ENCODE measurements around the gene HRAS. TPM values are rescaled to one million over a fixed set of nuclear protein-coding genes. Genes with fewer than 3 reads are reported as not detected.

The HRAS gene
- total RNA-seq, 4 donors from 2014 or later: 17.1 to 50.0 (median 37.6) TPM

DNA sequence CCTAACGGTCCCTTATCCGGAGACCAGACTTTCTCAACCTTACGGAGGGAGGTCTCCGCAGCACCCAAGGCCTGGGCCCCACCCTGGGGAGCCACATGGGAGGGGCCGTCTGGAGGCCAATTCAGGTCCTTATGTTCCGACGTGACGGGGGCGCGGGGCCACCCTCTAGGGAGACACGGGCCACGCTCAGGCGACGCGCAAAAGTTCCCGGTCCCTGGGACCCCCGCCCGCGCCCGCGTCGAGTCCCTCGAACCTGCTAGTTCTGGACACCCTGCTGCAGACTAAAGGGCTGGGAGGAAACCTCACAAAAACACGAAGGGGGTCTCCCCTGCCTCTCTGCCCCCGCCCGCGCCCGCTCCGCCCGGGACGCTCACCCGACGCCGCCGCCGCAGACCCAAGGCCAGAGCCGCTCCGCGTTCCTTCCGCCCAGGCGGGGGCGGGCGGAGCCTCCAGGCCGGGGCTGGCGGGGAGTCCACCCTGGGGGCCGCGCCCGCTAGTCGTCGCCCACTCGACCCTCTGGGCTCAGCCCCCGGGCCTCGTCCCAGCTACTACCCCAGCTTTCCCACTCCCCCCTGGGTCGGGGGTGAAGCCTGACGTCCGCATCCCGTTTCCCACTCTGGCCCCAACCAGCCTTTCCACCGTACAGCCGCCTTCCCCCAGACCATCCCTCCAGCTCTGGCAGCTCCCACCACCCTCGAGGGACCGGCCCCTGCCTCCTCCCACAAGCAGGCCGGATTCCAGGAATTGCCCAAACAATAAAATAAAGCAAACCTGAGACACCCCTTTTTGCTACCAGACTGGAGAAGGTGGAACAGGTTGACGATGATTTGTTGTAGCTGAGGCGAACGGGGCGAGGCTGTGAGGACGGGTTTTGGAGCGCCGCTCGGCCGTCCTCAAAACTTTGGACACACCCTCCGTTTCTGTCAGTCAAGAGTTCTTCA, 31.1 kb downstream of the HRAS start:
- intact Hi-C loops (cut with DNase I; ENCODE audit: low total_unique reads): no loop called here
- peaks cover 23 to 39% of the 10 kb centered on the region in 2 donors for H3K4me1 ChIP-seq
- DNase-seq: no peak

DNA sequence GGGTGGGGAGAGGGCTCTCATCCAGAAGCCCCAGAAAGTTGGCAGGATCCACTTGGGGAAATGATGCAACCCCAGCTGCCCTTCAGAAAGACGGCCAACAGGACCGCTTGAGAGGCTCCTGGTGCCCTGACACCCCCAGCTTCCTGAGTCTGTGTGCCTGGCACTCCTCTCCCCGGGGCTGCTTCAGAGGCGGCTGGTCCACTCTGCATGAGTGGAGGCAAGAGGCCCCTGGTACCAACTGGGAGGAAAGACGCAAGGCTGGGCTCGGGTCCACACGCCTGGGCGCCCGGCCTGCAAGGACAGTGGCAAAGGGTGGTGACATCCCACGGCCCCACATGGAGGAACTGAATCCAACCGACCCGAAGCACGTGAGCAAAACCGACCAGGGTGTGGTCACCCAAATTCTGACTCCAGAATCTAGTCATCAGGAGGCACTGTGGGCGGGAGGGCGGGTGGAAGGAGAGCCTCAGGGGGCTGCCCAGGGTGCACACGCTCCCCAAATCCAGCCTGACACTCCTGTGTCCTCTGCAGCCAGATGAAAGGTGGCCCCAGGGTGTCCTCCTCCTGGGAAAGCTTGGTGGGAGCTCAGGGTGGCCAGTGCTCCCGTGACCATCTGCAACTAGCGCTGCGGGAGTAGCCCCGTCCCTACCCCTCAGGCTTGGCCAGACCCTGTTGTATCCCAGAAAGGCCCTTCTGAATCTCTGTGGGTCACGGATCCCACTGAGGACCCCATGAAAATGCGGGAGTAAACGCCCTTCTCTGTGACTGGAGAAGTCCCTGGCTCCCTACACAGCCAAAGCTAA, 32.0 kb downstream of the HRAS start:
- H3K27ac ChIP-seq: peak overlapping the region; percentile 60 to 100 (median 98)
- H3K4me1 ChIP-seq: peaks cover 23 to 39% of the 10 kb centered on the region in 2 donors
- H3K9me3 ChIP-seq: no peaks in the 10 kb centered on the region
- H3K36me3 ChIP-seq: peaks cover under 1 to 33% of the 10 kb centered on the region in 2 donors
- in situ Hi-C loops (cut with MboI; ENCODE audit: low sequenced_read_pairs in 4 of 4) (no loop called here), intact Hi-C loops (cut with DNase I; ENCODE audit: low total_unique reads) (no loop called here)
- no peaks in the 10 kb centered on the region for H3K27me3 ChIP-seq
- peak overlapping the region; percentile 46 to 80 (median 64) for H3K4me3 ChIP-seq
- ATAC-seq: no peak
- peak in 1 of 2 donors; percentile 22 for TF ChIP-seq POLR2A (IDR thresholded peaks at IDR 0.05)
- TF ChIP-seq, protein P1, sequence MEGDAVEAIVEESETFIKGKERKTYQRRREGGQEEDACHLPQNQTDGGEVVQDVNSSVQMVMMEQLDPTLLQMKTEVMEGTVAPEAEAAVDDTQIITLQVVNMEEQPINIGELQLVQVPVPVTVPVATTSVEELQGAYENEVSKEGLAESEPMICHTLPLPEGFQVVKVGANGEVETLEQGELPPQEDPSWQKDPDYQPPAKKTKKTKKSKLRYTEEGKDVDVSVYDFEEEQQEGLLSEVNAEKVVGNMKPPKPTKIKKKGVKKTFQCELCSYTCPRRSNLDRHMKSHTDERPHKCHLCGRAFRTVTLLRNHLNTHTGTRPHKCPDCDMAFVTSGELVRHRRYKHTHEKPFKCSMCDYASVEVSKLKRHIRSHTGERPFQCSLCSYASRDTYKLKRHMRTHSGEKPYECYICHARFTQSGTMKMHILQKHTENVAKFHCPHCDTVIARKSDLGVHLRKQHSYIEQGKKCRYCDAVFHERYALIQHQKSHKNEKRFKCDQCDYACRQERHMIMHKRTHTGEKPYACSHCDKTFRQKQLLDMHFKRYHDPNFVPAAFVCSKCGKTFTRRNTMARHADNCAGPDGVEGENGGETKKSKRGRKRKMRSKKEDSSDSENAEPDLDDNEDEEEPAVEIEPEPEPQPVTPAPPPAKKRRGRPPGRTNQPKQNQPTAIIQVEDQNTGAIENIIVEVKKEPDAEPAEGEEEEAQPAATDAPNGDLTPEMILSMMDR (IDR thresholded peaks at IDR 0.05 in 4 of 5, conservative IDR thresholded peaks at IDR 0.05 in 1 of 5): no peak
- peak; percentile 44 to 71 for DNase-seq

More for the DNA sequence above, 31.1 kb downstream of the HRAS start:
- no peak for TF ChIP-seq POLR2A (IDR thresholded peaks at IDR 0.05)
- TF ChIP-seq, protein P1 (IDR thresholded peaks at IDR 0.05 in 4 of 5, conservative IDR thresholded peaks at IDR 0.05 in 1 of 5): no peak
- in situ Hi-C loops (cut with MboI; ENCODE audit: low sequenced_read_pairs in 4 of 4): no loop called here
- Histone ChIP-seq H3K27ac (peak overlapping the region; percentile 60 to 100 (median 98)), H3K36me3 (peaks cover 0 to 23% of the 10 kb centered on the region in 2 donors), H3K4me3 (peak overlapping the region; percentile 46 to 80 (median 64)), H3K27me3 (no peaks in the 10 kb centered on the region), H3K9me3 (no peaks in the 10 kb centered on the region)
- no peak for ATAC-seq

DNA sequence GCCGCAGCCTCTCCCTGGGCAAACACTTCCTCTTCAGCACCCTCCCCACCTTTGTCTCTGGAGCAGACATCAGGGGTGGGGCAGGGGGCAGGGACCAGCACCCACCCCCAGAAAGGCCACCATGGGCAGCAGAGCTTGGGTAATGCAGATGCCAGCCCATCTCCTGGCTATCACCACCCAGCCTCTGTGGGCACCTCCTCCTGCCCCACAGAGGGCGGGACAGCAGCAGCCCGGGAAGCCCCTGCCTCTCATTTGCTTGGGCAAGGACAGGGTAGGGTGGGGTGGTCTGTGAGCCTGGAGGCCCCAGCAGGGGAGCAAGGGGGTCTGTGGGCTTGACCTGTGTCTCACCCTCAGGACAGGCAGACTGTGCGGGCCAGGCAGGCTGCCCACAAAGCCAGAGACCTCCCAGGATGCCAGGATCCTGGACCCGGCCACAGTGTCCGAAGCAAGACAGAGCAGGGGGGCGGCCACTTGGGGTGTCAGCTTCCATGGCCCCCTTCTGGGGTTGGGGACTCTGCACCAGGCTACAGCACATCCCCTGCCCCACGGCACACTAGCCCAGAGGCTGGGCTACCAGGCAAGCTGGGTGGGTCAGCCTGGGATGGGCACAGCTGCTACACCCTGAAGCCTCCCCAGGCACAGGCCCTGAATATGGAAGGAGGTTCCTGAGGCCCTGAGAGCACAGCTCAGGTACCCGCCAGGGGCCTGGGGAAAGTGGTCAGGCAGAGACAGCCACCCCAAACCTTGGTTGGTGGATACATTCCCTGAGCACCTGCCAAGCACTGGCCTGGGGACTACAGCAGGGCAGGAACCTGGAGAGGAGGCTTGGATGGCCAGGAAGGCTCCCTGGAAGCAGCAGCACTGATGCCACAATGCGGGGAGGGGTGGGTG, 32.8 kb downstream of the HRAS start:
- H3K4me3 ChIP-seq: no peak overlapping the region
- peaks cover 4 to 41% of the 10 kb centered on the region in 2 donors for H3K36me3 ChIP-seq
- no peak for DNase-seq
- intact Hi-C loops (cut with DNase I; ENCODE audit: low total_unique reads) (no loop called here), in situ Hi-C loops (cut with MboI; ENCODE audit: low sequenced_read_pairs in 4 of 4) (no loop called here)
- TF ChIP-seq, protein P1 (IDR thresholded peaks at IDR 0.05 in 4 of 5, conservative IDR thresholded peaks at IDR 0.05 in 1 of 5): no peak
- no peak for TF ChIP-seq POLR2A (IDR thresholded peaks at IDR 0.05)
- no peaks in the 10 kb centered on the region for H3K9me3 ChIP-seq
- H3K27me3 ChIP-seq: no peaks in the 10 kb centered on the region
- ATAC-seq: no peak
- peak overlapping the region in 3 of 4 donors; percentile 98 to 100 (median 99) for H3K27ac ChIP-seq
- peaks cover 23 to 36% of the 10 kb centered on the region in 2 donors for H3K4me1 ChIP-seq

DNA sequence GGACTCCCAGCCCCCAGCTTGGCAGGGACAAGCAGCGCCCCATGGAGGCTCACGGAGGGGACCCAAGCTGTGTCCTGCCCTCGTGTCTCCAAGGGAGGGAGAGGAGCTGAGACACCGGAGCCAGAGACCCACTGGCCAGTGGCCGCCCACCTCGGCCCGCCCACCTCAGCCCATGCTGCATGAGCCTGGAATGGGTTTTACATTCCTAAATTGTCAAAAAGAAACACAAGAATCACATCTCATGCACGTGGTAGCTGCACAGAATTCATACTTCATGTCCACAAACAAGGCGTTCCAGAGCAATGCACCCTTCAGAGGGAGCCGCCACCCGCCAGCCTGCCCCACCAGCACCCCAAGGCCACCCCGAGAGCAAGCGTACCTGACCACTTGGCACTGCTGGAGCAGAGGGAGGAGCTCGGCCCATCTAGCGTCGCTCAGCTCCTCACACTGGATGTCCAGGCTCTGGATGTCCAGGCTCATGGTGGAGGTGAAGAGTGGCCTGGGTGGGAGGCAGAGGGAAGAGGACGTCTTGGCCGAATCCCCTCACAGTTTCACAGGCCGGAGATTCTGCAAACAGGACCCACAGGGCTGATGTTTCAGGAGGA, 33.6 kb downstream of the HRAS start:
- ATAC-seq (no peak), DNase-seq (no peak)
- in situ Hi-C loops (cut with MboI; ENCODE audit: low sequenced_read_pairs in 4 of 4): no loop called here
- Histone ChIP-seq H3K4me3 (no peak overlapping the region), H3K27ac (no peak overlapping the region), H3K36me3 (peaks cover 4 to 49% of the 10 kb centered on the region in 2 donors), H3K9me3 (no peaks in the 10 kb centered on the region), H3K27me3 (no peaks in the 10 kb centered on the region), H3K4me1 (peaks cover 23 to 34% of the 10 kb centered on the region in 2 donors)
- intact Hi-C loops (cut with DNase I; ENCODE audit: low total_unique reads): no loop called here
- no peak for TF ChIP-seq POLR2A (IDR thresholded peaks at IDR 0.05)
- TF ChIP-seq, protein P1 (IDR thresholded peaks at IDR 0.05 in 4 of 5, conservative IDR thresholded peaks at IDR 0.05 in 1 of 5): no peak
